Spleen (tissue), 11 donors: ENCODE results near the gene CACNG1. TPM values are rescaled to one million over a fixed set of nuclear protein-coding genes. Genes with fewer than 3 reads are reported as not detected.

Source experiments
- DNase-seq: peaks from one replicate; pipeline ENCODE4 v3.0.0-alpha.2; 2020
- H3K27ac ChIP-seq, 8 donors: fragments of 200-600 bp; sonication (generic) in 7 of 8; 1 replicate in 4 of 8; 2 replicates in 4 of 8; pipeline versions ENCODE4 v1.5.0 to v1.8.0; 2016 to 2021; ENCODE audit warnings: inconsistent platforms in 4 of 8, mild to moderate bottlenecking in 4 of 8, moderate library complexity in 1 of 8
- H3K27me3 ChIP-seq, 7 donors: fragments of 200-600 bp; sonication (generic) in 6 of 7; replicated peaks in 1 of 7; 1 replicate in 4 of 7; 2 replicates in 3 of 7; pipeline versions ENCODE4 v1.5.0 to v1.8.0; 2016 to 2021; ENCODE audit warnings: inconsistent platforms in 3 of 7, mild to moderate bottlenecking in 1 of 7
- H3K36me3 ChIP-seq, 6 donors: fragments of 200-600 bp; sonication (generic) in 5 of 6; 1 replicate in 4 of 6; 2 replicates in 2 of 6; pipeline versions ENCODE4 v1.5.0 to v1.8.0; 2016 to 2021; ENCODE audit warnings: inconsistent platforms in 2 of 6
- H3K4me1 ChIP-seq, 6 donors: fragments of 200-600 bp; sonication (generic) in 5 of 6; 1 replicate in 3 of 6; 2 replicates in 3 of 6; pipeline versions ENCODE4 v1.5.0 to v1.8.0; 2016 to 2021; ENCODE audit warnings: inconsistent platforms in 3 of 6
- H3K4me3 ChIP-seq, 8 donors: fragments of 200-600 bp; sonication (generic) in 7 of 8; 1 replicate in 4 of 8; 2 replicates in 4 of 8; pipeline versions ENCODE4 v1.5.0 to v1.8.0; 2016 to 2021; ENCODE audit warnings: inconsistent platforms in 4 of 8, mild to moderate bottlenecking in 4 of 8, moderate library complexity in 2 of 8
- H3K9me3 ChIP-seq, 8 donors: fragments of 200-600 bp; sonication (generic) in 7 of 8; 1 replicate in 4 of 8; 2 replicates in 4 of 8; pipeline versions ENCODE4 v1.5.0 to v1.8.0; 2016 to 2021; ENCODE audit warnings: inconsistent platforms in 4 of 8
- CTCF ChIP-seq, 11 experiments: fragments of 200-600 bp in 7 of 11; fragments of 450-650 bp in 4 of 11; sonication (generic) in 4 of 11; IDR thresholded peaks in 8 of 11; conservative IDR thresholded peaks in 3 of 11; 1 replicate in 7 of 11; 2 replicates in 4 of 11; pipeline versions ENCODE4 v1.4.0 to v1.8.0; 2016 to 2021; ENCODE audit warnings: antibody characterized with exemption in 11 of 11, inconsistent platforms in 4 of 11, mild to moderate bottlenecking in 1 of 11
- POLR2A ChIP-seq, 3 donors: fragments of 450-650 bp; IDR thresholded peaks; one replicate each; pipeline ENCODE4 v1.5.1; 2017; ENCODE audit warnings: antibody characterized with exemption in 3 of 3, mild to moderate bottlenecking in 1 of 3
- POLR2AphosphoS5 ChIP-seq, 3 donors: sonication (generic); formaldehyde crosslinking; IDR thresholded peaks; one replicate each; pipeline ENCODE4 v1.5.1; 2017; ENCODE audit warnings: antibody characterized with exemption in 3 of 3
- WGBS, 5 donors: extraction: QIAGEN DNeasy Blood & Tissue Kit in 3 of 5; methylation state at CpG; one replicate each; pipeline versions ENCODE4 v1.1.5 to v1.1.7; 2013 to 2018; 5-methylcytosine and 5-hydroxymethylcytosine counted together
- intact Hi-C: fragments of 100-400 bp; cut with DNase I; formaldehyde crosslinking; loops from one replicate; pipeline ENCODE4 v1.15.0; 2023; ENCODE audit warnings: low total_unique reads
- polyA plus RNA-seq, 3 donors: library from polyadenylated mRNA; stranded (reverse); fragments of 200-250 nt; gene quantifications; one replicate each; pipeline ENCODE4 v1.2.1, GENCODE V29; 2013
- total RNA-seq, 7 donors: library from RNA; depleted of rRNA in 3 of 7; stranded (reverse); fragments of >200 nt in 3 of 7; fragmentation: NEBNext Ultra II Directional in 4 of 7; extraction: Animal tissue kit (Norgen Biotek cat#: 25700) in 4 of 7; gene quantifications; one replicate each; pipeline versions ENCODE4 v1.1.0 to v1.2.1, GENCODE V29; 2016 to 2021
- donor health status: healthy with polysubstance abuse.
- donor health status: DM: no; HTN: no; CAD: no; lungs with moderate emphysema.
- donor health status: DM: no; HTN: no; CAD: no.
- donor health status: Bipolar disorder and iron deficiency.
- donor health status: healthy.
- donor health status: DM: no; HTN: no; CAD: no.
- donor health status: DM: yes; HTN: yes; CAD: no.

Gene CACNG1
- total and polyA plus RNA-seq, 10 donors: not detected

GRCh38 chr17:67056746-67057490 lies 12.6 kb downstream of the CACNG1 start:
- Histone ChIP-seq H3K27ac (no peak overlapping the region), H3K9me3 (no peaks in the 10 kb centered on the region), H3K27me3 (no peaks in the 10 kb centered on the region), H3K4me1 (no peaks in the 10 kb centered on the region), H3K36me3 (no peaks in the 10 kb centered on the region), H3K4me3 (no peak overlapping the region)
- intact Hi-C loops: no loop called here
- 89 to 96% (median 93%) methylated on average over 18 of the region's 18 CpGs for WGBS, 5 donors
- peak; percentile 36 for DNase-seq
- TF ChIP-seq POLR2AphosphoS5 (IDR thresholded peaks at IDR 0.05) (no peak), POLR2A (IDR thresholded peaks at IDR 0.05) (no peak), CTCF (IDR thresholded peaks at IDR 0.05 in 8 of 11, conservative IDR thresholded peaks at IDR 0.05 in 3 of 11) (no peak)

GRCh38 chr17:67058036-67058435 lies 13.7 kb downstream of the CACNG1 start:
- TF ChIP-seq CTCF (IDR thresholded peaks at IDR 0.05 in 8 of 11, conservative IDR thresholded peaks at IDR 0.05 in 3 of 11) (no peak), POLR2AphosphoS5 (IDR thresholded peaks at IDR 0.05) (no peak), POLR2A (IDR thresholded peaks at IDR 0.05) (no peak)
- Histone ChIP-seq H3K27me3 (no peaks in the 10 kb centered on the region), H3K9me3 (no peaks in the 10 kb centered on the region), H3K27ac (no peak overlapping the region), H3K36me3 (no peaks in the 10 kb centered on the region), H3K4me3 (no peak overlapping the region), H3K4me1 (no peaks in the 10 kb centered on the region)
- 95 to 96% (median 96%) methylated on average over 8 of the region's 8 CpGs for WGBS, 5 donors
- intact Hi-C loops: no loop called here
- DNase-seq: peak; percentile 20

GRCh38 chr17:67059372-67059771 lies 15.0 kb downstream of the CACNG1 start:
- H3K9me3 ChIP-seq: no peaks in the 10 kb centered on the region
- H3K36me3 ChIP-seq: no peaks in the 10 kb centered on the region
- H3K4me3 ChIP-seq: no peak overlapping the region
- TF ChIP-seq POLR2AphosphoS5 (IDR thresholded peaks at IDR 0.05): no peak
- H3K27me3 ChIP-seq: no peaks in the 10 kb centered on the region
- 88 to 96% (median 91%) methylated on average over 4 to 6 of the region's 6 CpGs for WGBS, 5 donors
- no peak overlapping the region for H3K27ac ChIP-seq
- intact Hi-C loops: no loop called here
- no peak for DNase-seq
- no peaks in the 10 kb centered on the region for H3K4me1 ChIP-seq

- Histone ChIP-seq H3K27ac (no peak overlapping the region), H3K4me3 (no peak overlapping the region), H3K9me3 (no peaks in the 10 kb centered on the region), H3K36me3 (no peaks in the 10 kb centered on the region), H3K4me1 (no peaks in the 10 kb centered on the region), H3K27me3 (no peaks in the 10 kb centered on the region)
- TF ChIP-seq CTCF (IDR thresholded peaks at IDR 0.05 in 8 of 11, conservative IDR thresholded peaks at IDR 0.05 in 3 of 11) (no peak), POLR2AphosphoS5 (IDR thresholded peaks at IDR 0.05) (no peak), POLR2A (IDR thresholded peaks at IDR 0.05) (no peak)
- intact Hi-C loops: no loop called here
- no peak for DNase-seq
- 84 to 94% (median 90%) methylated on average over 6 of the region's 6 CpGs for WGBS, 5 donors
These were observed 18.8 kb downstream of the CACNG1 start for GRCh38 chr17:67063141-67063540.
